OCI-LY7 (cell line): ENCODE results near the gene KIRREL3. TPM values are rescaled to one million over a fixed set of nuclear protein-coding genes. Genes with fewer than 3 reads are reported as not detected.

Experiments used
- BruUV-seq: library from RNA; stranded (reverse); fragments of 400-500 nt; replicated peaks from 2 replicates; lab custom pipeline; 2021; lab: Mats Ljungman, UMichigan
- CTCF ChIA-PET: fragments of 300-600 bp; sonication (Branson Sonifier 250); formaldehyde crosslinking; loops from one replicate; lab custom pipeline; 2022; ENCODE audit warnings: antibody characterized with exemption; ENCODE audit not compliant: unreplicated experiment; lab: Charles Lee
- POLR2A ChIA-PET: fragments of 300-600 bp; sonication (Branson Sonifier 250); formaldehyde crosslinking; loops from one replicate; lab custom pipeline; 2022; ENCODE audit warnings: antibody characterized with exemption; lab: Charles Lee
- DNase-seq: peaks from one replicate; pipeline ENCODE4 v3.0.0-alpha.2; 2015; ENCODE audit warnings: low spot score
- H2AFZ ChIP-seq: fragments of 200-600 bp; sonication (generic), shearing (Covaris generic); 2 replicates; pipeline ENCODE4 v1.6.1; 2014; ENCODE audit warnings: mild to moderate bottlenecking, antibody characterized with exemption, low read length, moderate library complexity
- H3K27ac ChIP-seq: fragments of 200-600 bp; sonication (generic); 2 replicates; pipeline ENCODE4 v1.5.1; 2014; ENCODE audit warnings: mixed run types, low read depth, mild to moderate bottlenecking, moderate library complexity, low read length, inconsistent platforms; ENCODE audit not compliant: poor library complexity, severe bottlenecking
- H3K36me3 ChIP-seq: fragments of 200-600 bp; sonication (generic); 2 replicates; pipeline ENCODE4 v1.6.1; 2014; ENCODE audit warnings: mild to moderate bottlenecking, antibody characterized with exemption, low read length, moderate library complexity, mixed read lengths; ENCODE audit not compliant: insufficient read depth
- H3K4me1 ChIP-seq: fragments of 200-600 bp; sonication (generic); 2 replicates; pipeline ENCODE4 v1.5.1; 2014; ENCODE audit warnings: mild to moderate bottlenecking, low read length; ENCODE audit not compliant: insufficient read depth, poor library complexity, severe bottlenecking
- H3K4me2 ChIP-seq: fragments of 200-600 bp; sonication (generic); 2 replicates; pipeline ENCODE4 v1.6.1; 2014; ENCODE audit warnings: mild to moderate bottlenecking, low read length
- H3K4me3 ChIP-seq: fragments of 200-600 bp; sonication (generic); 2 replicates; pipeline ENCODE4 v1.5.1; 2014; ENCODE audit warnings: mild to moderate bottlenecking, low read depth, low read length; ENCODE audit not compliant: poor library complexity, severe bottlenecking
- H3K79me2 ChIP-seq: fragments of 200-600 bp; sonication (generic); 2 replicates; pipeline ENCODE4 v1.6.1; 2016; ENCODE audit warnings: low read depth, mild to moderate bottlenecking, low read length, moderate library complexity, mixed read lengths; ENCODE audit not compliant: insufficient read depth
- H3K9me2 ChIP-seq: fragments of 200-600 bp; sonication (generic); 2 replicates; pipeline ENCODE4 v1.6.1; 2016; ENCODE audit warnings: mild to moderate bottlenecking, low read length, mixed read lengths; ENCODE audit not compliant: insufficient read depth
- H3K9me3 ChIP-seq: fragments of 200-600 bp; sonication (generic); 2 replicates; pipeline ENCODE4 v1.6.1; 2014; ENCODE audit warnings: mild to moderate bottlenecking, mixed run types, low read length, mixed read lengths
- H4K20me1 ChIP-seq: fragments of 200-600 bp; sonication (generic); 2 replicates; pipeline ENCODE4 v1.6.1; 2014; ENCODE audit warnings: mild to moderate bottlenecking, antibody characterized with exemption, low read length, moderate library complexity, mixed read lengths; ENCODE audit not compliant: insufficient read depth
- EZH2phosphoT487 ChIP-seq: fragments of 200-600 bp; sonication (generic); IDR thresholded peaks from 2 replicates; pipeline ENCODE4 v1.6.1; 2018; ENCODE audit warnings: low read depth, borderline replicate concordance, mild to moderate bottlenecking, mixed run types, antibody characterized with exemption, low read length, moderate library complexity, mixed read lengths
- intact Hi-C: fragments of 100-400 bp; cut with micrococcal nuclease; formaldehyde crosslinking; loops from one replicate; pipeline ENCODE4 v1.10.0; 2022; ENCODE audit not compliant: unreplicated experiment
- total RNA-seq, 2 experiments: library from RNA; depleted of rRNA in 1 of 2; stranded (reverse); fragments of >200 nt in 1 of 2; shearing (Covaris generic) in 1 of 2; gene quantifications; 2 replicates each; pipeline ENCODE4 v1.2.3, GENCODE V29; 2014 to 2022
- TF ChIP-seq, protein P1 (sequence below): fragments of 200-600 bp; sonication (generic); conservative IDR thresholded peaks from 2 replicates; pipeline ENCODE4 v1.5.1; 2014; ENCODE audit warnings: mild to moderate bottlenecking, antibody characterized with exemption, low read length, moderate library complexity, mixed read lengths

Gene KIRREL3
- total RNA-seq, 2 experiments from 2014 or later = not detected

- no TSS peak for BruUV-seq
- Histone ChIP-seq H3K4me3 (no peak overlapping the region), H3K36me3 (no peaks in the 10 kb centered on the region), H2AFZ (no peak overlapping the region), H4K20me1 (no peaks in the 10 kb centered on the region), H3K4me1 (no peaks in the 10 kb centered on the region), H3K4me2 (no peak overlapping the region), H3K79me2 (no peaks in the 10 kb centered on the region), H3K9me2 (no peaks in the 10 kb centered on the region), H3K9me3 (no peaks in the 10 kb centered on the region), H3K27ac (no peak overlapping the region)
- intact Hi-C loops = no loop called here
- ChIA-PET CTCF (no interaction called here), POLR2A (interaction anchor here (1.7 to 2.3 kb wide), 2 partner anchors 8 to 11 kb away, joined by 4 to 9 read pairs; no protein-coding TSS in a partner anchor)
- TF ChIP-seq, protein P1, sequence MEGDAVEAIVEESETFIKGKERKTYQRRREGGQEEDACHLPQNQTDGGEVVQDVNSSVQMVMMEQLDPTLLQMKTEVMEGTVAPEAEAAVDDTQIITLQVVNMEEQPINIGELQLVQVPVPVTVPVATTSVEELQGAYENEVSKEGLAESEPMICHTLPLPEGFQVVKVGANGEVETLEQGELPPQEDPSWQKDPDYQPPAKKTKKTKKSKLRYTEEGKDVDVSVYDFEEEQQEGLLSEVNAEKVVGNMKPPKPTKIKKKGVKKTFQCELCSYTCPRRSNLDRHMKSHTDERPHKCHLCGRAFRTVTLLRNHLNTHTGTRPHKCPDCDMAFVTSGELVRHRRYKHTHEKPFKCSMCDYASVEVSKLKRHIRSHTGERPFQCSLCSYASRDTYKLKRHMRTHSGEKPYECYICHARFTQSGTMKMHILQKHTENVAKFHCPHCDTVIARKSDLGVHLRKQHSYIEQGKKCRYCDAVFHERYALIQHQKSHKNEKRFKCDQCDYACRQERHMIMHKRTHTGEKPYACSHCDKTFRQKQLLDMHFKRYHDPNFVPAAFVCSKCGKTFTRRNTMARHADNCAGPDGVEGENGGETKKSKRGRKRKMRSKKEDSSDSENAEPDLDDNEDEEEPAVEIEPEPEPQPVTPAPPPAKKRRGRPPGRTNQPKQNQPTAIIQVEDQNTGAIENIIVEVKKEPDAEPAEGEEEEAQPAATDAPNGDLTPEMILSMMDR = no peak
- TF ChIP-seq EZH2phosphoT487 = no peak
- DNase-seq = no peak
Measured at GRCh38 chr11:126474220-126474619, 526.4 kb downstream of the KIRREL3 start.

DNA sequence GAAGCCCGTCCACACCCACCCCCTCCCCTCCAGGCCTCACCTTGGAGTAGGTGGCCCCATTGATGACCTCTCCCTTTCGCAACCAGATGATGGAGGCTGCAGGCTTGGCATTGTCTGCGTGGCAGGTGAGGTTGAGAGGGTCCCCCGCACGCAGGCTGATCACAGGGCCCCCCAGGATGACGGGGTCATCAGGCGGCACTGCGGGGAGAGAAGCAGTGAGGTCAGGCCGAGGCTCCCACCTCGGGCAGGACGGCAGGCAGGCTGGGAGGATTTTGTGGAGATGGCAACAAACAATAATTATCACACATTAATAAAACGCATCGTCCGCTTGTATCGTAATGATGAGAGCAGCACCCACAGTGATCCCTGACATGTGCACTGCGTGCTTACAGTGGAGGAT, 527.3 kb downstream of the KIRREL3 start:
- TF ChIP-seq, protein P1 = no peak
- TF ChIP-seq EZH2phosphoT487 = no peak
- Histone ChIP-seq H3K27ac (no peak overlapping the region), H3K79me2 (no peaks in the 10 kb centered on the region), H3K9me3 (no peaks in the 10 kb centered on the region), H2AFZ (no peak overlapping the region), H3K9me2 (no peaks in the 10 kb centered on the region), H3K4me3 (no peak overlapping the region), H3K36me3 (no peaks in the 10 kb centered on the region), H3K4me1 (peaks cover 5% of the 10 kb centered on the region), H3K4me2 (no peak overlapping the region), H4K20me1 (no peaks in the 10 kb centered on the region)
- CTCF ChIA-PET = no interaction called here
- intact Hi-C loops = no loop called here
- POLR2A ChIA-PET = interaction anchor here (1.7 to 1.9 kb wide), 2 partner anchors 8 to 12 kb away, joined by 4 to 6 read pairs; no protein-coding TSS in a partner anchor
- no TSS peak for BruUV-seq
- no peak for DNase-seq

DNA sequence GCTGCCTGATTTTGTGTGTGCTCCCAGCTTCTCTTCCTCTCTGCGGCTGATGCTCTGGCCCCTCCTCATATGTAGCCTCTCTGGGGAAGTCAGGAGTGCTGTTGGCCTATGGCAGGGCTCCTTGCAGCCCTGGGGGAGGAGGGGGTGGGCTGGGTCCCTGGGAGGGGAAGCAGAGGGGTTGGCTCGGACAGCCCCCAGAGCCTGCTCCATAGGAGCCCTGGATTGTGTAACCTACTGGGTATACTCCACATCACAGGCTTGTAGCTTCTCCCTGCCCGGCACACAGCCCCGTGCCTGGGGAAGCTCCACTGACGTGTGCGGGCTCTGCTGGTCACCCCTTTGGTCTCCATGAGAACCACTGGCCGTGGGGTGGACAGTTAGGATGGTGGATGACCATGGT, 531.3 kb downstream of the KIRREL3 start:
- no peaks in the 10 kb centered on the region; the same call in 1 of the 2 replicates for H3K9me3 ChIP-seq
- TF ChIP-seq EZH2phosphoT487 = no peak
- TF ChIP-seq, protein P1 = no peak

More for the DNA sequence above, 531.3 kb downstream of the KIRREL3 start:
- BruUV-seq = no TSS peak
- Histone ChIP-seq H3K27ac (no peak overlapping the region), H3K36me3 (no peaks in the 10 kb centered on the region), H3K4me2 (no peak overlapping the region), H4K20me1 (no peaks in the 10 kb centered on the region), H2AFZ (no peak overlapping the region), H3K79me2 (no peaks in the 10 kb centered on the region), H3K4me1 (peaks cover 44% of the 10 kb centered on the region), H3K4me3 (no peak overlapping the region), H3K9me2 (no peaks in the 10 kb centered on the region)
- POLR2A ChIA-PET = interaction anchor here (1.2 to 5.4 kb wide), 3 partner anchors 11 to 581 kb away, joined by 3 to 48 read pairs (median 16); no protein-coding TSS in a partner anchor
- CTCF ChIA-PET = interaction anchor here (0.8 kb wide), 1 partner anchor 11 kb away, joined by 5 read pairs; no protein-coding TSS in a partner anchor
- intact Hi-C loops = no loop called here
- DNase-seq = no peak
